Measurements from ENCODE around the gene GPS1.

The GPS1 gene

GRCh38 chr17:82101767-82102679 is 50.3 kb downstream of the GPS1 start:
- in situ Hi-C loops (cut with HindIII; ENCODE audit: low sequenced_read_pairs): no loop called here
- no peak for DNase-seq (ENCODE audit: low read depth, low spot score)
- TF ChIP-seq CTCF (IDR thresholded peaks at IDR 0.05; ENCODE audit: low read depth, low read length): no peak
- no peak overlapping the region for H3K4me3 ChIP-seq (ENCODE audit: low read depth, low read length)

- H3K4me3 ChIP-seq (ENCODE audit: low read depth, low read length): no peak overlapping the region
- in situ Hi-C loops (cut with HindIII; ENCODE audit: low sequenced_read_pairs): no loop called here
- no peak for TF ChIP-seq CTCF (IDR thresholded peaks at IDR 0.05; ENCODE audit: low read depth, low read length)
- no peak for DNase-seq (ENCODE audit: low read depth, low spot score)
These were observed 52.1 kb downstream of the GPS1 start for GRCh38 chr17:82103553-82104451.

GRCh38 chr17:82104797-82105416 is 53.2 kb downstream of the GPS1 start:
- DNase-seq (ENCODE audit: low read depth, low spot score): no peak
- no peak for TF ChIP-seq CTCF (IDR thresholded peaks at IDR 0.05; ENCODE audit: low read depth, low read length)
- in situ Hi-C loops (cut with HindIII; ENCODE audit: low sequenced_read_pairs): no loop called here
- H3K4me3 ChIP-seq (ENCODE audit: low read depth, low read length): no peak overlapping the region

- DNase-seq (ENCODE audit: low read depth, low spot score): no peak
- TF ChIP-seq CTCF (IDR thresholded peaks at IDR 0.05; ENCODE audit: low read depth, low read length): no peak
- no peak overlapping the region for H3K4me3 ChIP-seq (ENCODE audit: low read depth, low read length)
- in situ Hi-C loops (cut with HindIII; ENCODE audit: low sequenced_read_pairs): no loop called here
These were observed 53.8 kb downstream of the GPS1 start for GRCh38 chr17:82105417-82105881.

GRCh38 chr17:82105882-82106687 is 54.4 kb downstream of the GPS1 start:
- H3K4me3 ChIP-seq (ENCODE audit: low read depth, low read length): no peak overlapping the region
- DNase-seq (ENCODE audit: low read depth, low spot score): peak; percentile 18
- in situ Hi-C loops (cut with HindIII; ENCODE audit: low sequenced_read_pairs): no loop called here
- peak; percentile 38 for TF ChIP-seq CTCF (IDR thresholded peaks at IDR 0.05; ENCODE audit: low read depth, low read length)

All from astrocyte of the spinal cord (primary cell).